ENCODE measurements around the gene ODF4. TPM values are rescaled to one million over a fixed set of nuclear protein-coding genes. Genes with fewer than 3 reads are reported as not detected.

The ODF4 gene
- not detected for polyA plus RNA-seq
- long read RNA-seq, donor 1 = 0 reads
- long read RNA-seq, donor 2 = 0 reads
- long read RNA-seq, donor 3 = 0 reads
- long read RNA-seq, donor 4 = 0 reads
- long read RNA-seq, donor 5 = 0 reads
- long read RNA-seq, donor 6 = 0 reads
- long read RNA-seq, donor 7 = 0 reads
- long read RNA-seq, donor 8 = 0 reads
- long read RNA-seq, donor 9 = 0 reads
- long read RNA-seq, donor 10 = 0 reads

- FAIRE-seq = no peak
- DNase-seq = no peak
- Histone ChIP-seq H3K9me3 (ENCODE audit: control insufficient read depth in 2 of 2, insufficient read depth in 1 of 2, low read depth in 1 of 2, low read length in 1 of 2) (no peaks in the 10 kb centered on the region), H3K27me3 (ENCODE audit: control insufficient read depth in 3 of 3, insufficient read depth in 3 of 3, low read length in 3 of 3) (peaks cover 0 to 2% (median 0%) of the 10 kb centered on the region in 3 donors), H3K4me3 (ENCODE audit: low read depth in 1 of 3, low read length in 3 of 3) (no peak within 1 kb of the TSS), H3K27ac (ENCODE audit: low read depth in 1 of 3, low read length in 2 of 3) (no peak within 1 kb of the TSS), H3K36me3 (ENCODE audit: control insufficient read depth in 3 of 3, insufficient read depth in 2 of 3, low read depth in 1 of 3, low read length in 3 of 3) (no peaks in the 10 kb centered on the region), H3K4me1 (ENCODE audit: control insufficient read depth in 3 of 3, insufficient read depth in 2 of 3, low read depth in 1 of 3, low read length in 2 of 3) (no peaks in the 10 kb centered on the region)
- WGBS, 3 donors = 52 to 73% (median 57%) methylated on average over 2 of the region's 2 CpGs
These were observed at the start of gene ODF4 for GRCh38 chr17:8339540-8339939. Gene ODF4 (plus strand): TSS chr17:8339840. CDS start chr17:8340052, 212 bp downstream.

- no peak overlapping the region for H3K4me3 ChIP-seq (ENCODE audit: low read depth in 1 of 3, low read length in 3 of 3)
- DNase-seq = no peak
- no peaks in the 10 kb centered on the region for H3K9me3 ChIP-seq (ENCODE audit: control insufficient read depth in 2 of 2, insufficient read depth in 1 of 2, low read depth in 1 of 2, low read length in 1 of 2)
- H3K36me3 ChIP-seq (ENCODE audit: control insufficient read depth in 3 of 3, insufficient read depth in 2 of 3, low read depth in 1 of 3, low read length in 3 of 3) = peaks cover 0 to 16% (median 0%) of the 10 kb centered on the region in 3 donors
- FAIRE-seq = no peak
- no peak overlapping the region for H3K27ac ChIP-seq (ENCODE audit: low read depth in 1 of 3, low read length in 2 of 3)
- H3K4me1 ChIP-seq (ENCODE audit: control insufficient read depth in 3 of 3, insufficient read depth in 2 of 3, low read depth in 1 of 3, low read length in 2 of 3) = peaks cover 0 to 14% (median 4%) of the 10 kb centered on the region in 3 donors
- WGBS, 3 donors = 59 to 67% (median 65%) methylated on average over 3 of the region's 3 CpGs
- H3K27me3 ChIP-seq (ENCODE audit: control insufficient read depth in 3 of 3, insufficient read depth in 3 of 3, low read length in 3 of 3) = no peaks in the 10 kb centered on the region
These were observed 49.6 kb upstream of the ODF4 start for GRCh38 chr17:8290043-8290442.

DNA sequence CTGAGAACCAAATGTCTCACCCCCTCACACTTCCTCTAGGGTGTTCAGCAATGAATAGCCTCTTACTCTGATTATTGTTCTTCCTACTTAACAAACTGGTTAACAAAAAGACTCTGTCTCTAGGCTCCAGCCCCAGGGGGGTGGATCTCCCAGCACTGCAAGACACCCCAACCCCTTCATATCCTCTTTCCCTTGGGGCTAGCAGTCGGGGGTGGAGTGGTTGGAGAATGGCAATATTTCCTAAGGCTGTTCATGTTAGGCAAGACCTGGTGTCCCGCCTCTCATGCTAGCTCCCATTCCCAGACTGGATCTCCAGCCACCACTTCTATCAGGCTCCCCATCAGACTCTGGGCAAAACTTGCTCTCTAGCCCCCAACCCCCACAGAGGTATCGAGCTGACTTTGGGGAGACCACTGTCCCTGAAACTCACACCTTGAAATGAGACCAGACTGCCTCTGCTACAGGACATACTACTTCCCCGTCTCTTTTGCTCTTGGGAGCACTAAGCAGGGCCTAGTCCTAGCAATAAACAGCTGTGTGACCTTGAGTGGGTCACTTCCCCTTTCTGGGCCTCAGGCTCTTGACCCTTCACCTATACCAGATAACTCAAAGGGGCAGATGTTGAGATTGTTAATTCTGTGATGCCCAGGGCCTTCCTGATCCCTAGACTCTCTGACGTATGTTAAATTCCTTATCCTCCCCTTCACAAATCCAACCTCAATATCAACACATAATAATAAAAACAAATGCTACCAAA is 46.8 kb upstream of the ODF4 start:
- H3K27me3 ChIP-seq (ENCODE audit: control insufficient read depth in 3 of 3, insufficient read depth in 3 of 3, low read length in 3 of 3) = no peaks in the 10 kb centered on the region

GRCh38 chr17:8294361-8294760 is 45.3 kb upstream of the ODF4 start:
- H3K4me1 ChIP-seq (ENCODE audit: control insufficient read depth in 3 of 3, insufficient read depth in 2 of 3, low read depth in 1 of 3, low read length in 2 of 3) = peaks cover 0 to 6% (median 4%) of the 10 kb centered on the region in 3 donors
- WGBS, 3 donors = 91 to 95% (median 94%) methylated on average over 9 of the region's 9 CpGs
- no peaks in the 10 kb centered on the region for H3K27me3 ChIP-seq (ENCODE audit: control insufficient read depth in 3 of 3, insufficient read depth in 3 of 3, low read length in 3 of 3)
- H3K36me3 ChIP-seq (ENCODE audit: control insufficient read depth in 3 of 3, insufficient read depth in 2 of 3, low read depth in 1 of 3, low read length in 3 of 3) = peaks cover 0 to 13% (median 0%) of the 10 kb centered on the region in 3 donors
- H3K4me3 ChIP-seq (ENCODE audit: low read depth in 1 of 3, low read length in 3 of 3) = no peak overlapping the region
- H3K27ac ChIP-seq (ENCODE audit: low read depth in 1 of 3, low read length in 2 of 3) = no peak overlapping the region
- H3K9me3 ChIP-seq (ENCODE audit: control insufficient read depth in 2 of 2, insufficient read depth in 1 of 2, low read depth in 1 of 2, low read length in 1 of 2) = no peaks in the 10 kb centered on the region
- DNase-seq = no peak
- FAIRE-seq = no peak

More for the DNA sequence above, 46.8 kb upstream of the ODF4 start:
- Histone ChIP-seq H3K4me1 (ENCODE audit: control insufficient read depth in 3 of 3, insufficient read depth in 2 of 3, low read depth in 1 of 3, low read length in 2 of 3) (peaks cover 0 to 13% (median 4%) of the 10 kb centered on the region in 3 donors), H3K9me3 (ENCODE audit: control insufficient read depth in 2 of 2, insufficient read depth in 1 of 2, low read depth in 1 of 2, low read length in 1 of 2) (no peaks in the 10 kb centered on the region), H3K4me3 (ENCODE audit: low read depth in 1 of 3, low read length in 3 of 3) (no peak overlapping the region), H3K27ac (ENCODE audit: low read depth in 1 of 3, low read length in 2 of 3) (no peak overlapping the region), H3K36me3 (ENCODE audit: control insufficient read depth in 3 of 3, insufficient read depth in 2 of 3, low read depth in 1 of 3, low read length in 3 of 3) (peaks cover 0 to 16% (median 0%) of the 10 kb centered on the region in 3 donors)
- DNase-seq (no peak), FAIRE-seq (no peak)
- WGBS, 3 donors = 77 to 93% (median 88%) methylated on average over 5 of the region's 5 CpGs

GRCh38 chr17:8294814-8295316 is 44.8 kb upstream of the ODF4 start:
- no peak for FAIRE-seq
- Histone ChIP-seq H3K27me3 (ENCODE audit: control insufficient read depth in 3 of 3, insufficient read depth in 3 of 3, low read length in 3 of 3) (no peaks in the 10 kb centered on the region), H3K4me3 (ENCODE audit: low read depth in 1 of 3, low read length in 3 of 3) (peak overlapping the region in 2 of 3 donors; percentile 64 to 96), H3K4me1 (ENCODE audit: control insufficient read depth in 3 of 3, insufficient read depth in 2 of 3, low read depth in 1 of 3, low read length in 2 of 3) (peaks cover 0 to 5% (median 4%) of the 10 kb centered on the region in 3 donors), H3K9me3 (ENCODE audit: control insufficient read depth in 2 of 2, insufficient read depth in 1 of 2, low read depth in 1 of 2, low read length in 1 of 2) (no peaks in the 10 kb centered on the region), H3K36me3 (ENCODE audit: control insufficient read depth in 3 of 3, insufficient read depth in 2 of 3, low read depth in 1 of 3, low read length in 3 of 3) (peaks cover 0 to 12% (median 0%) of the 10 kb centered on the region in 3 donors), H3K27ac (ENCODE audit: low read depth in 1 of 3, low read length in 2 of 3) (peak overlapping the region; percentile 92 to 98 (median 98))
- no peak for DNase-seq
- WGBS, 3 donors = 6 to 10% (median 7%) methylated on average over 9 to 15 of the region's 15 CpGs

GRCh38 chr17:8300226-8300625 is 39.4 kb upstream of the ODF4 start:
- no peaks in the 10 kb centered on the region for H3K4me1 ChIP-seq (ENCODE audit: control insufficient read depth in 3 of 3, insufficient read depth in 2 of 3, low read depth in 1 of 3, low read length in 2 of 3)
- no peaks in the 10 kb centered on the region for H3K9me3 ChIP-seq (ENCODE audit: control insufficient read depth in 2 of 2, insufficient read depth in 1 of 2, low read depth in 1 of 2, low read length in 1 of 2)
- DNase-seq = no peak
- no peaks in the 10 kb centered on the region for H3K36me3 ChIP-seq (ENCODE audit: control insufficient read depth in 3 of 3, insufficient read depth in 2 of 3, low read depth in 1 of 3, low read length in 3 of 3)
- no peak overlapping the region for H3K27ac ChIP-seq (ENCODE audit: low read depth in 1 of 3, low read length in 2 of 3)
- H3K4me3 ChIP-seq (ENCODE audit: low read depth in 1 of 3, low read length in 3 of 3) = no peak overlapping the region
- WGBS, 3 donors = 50 to 58% (median 50%) methylated on average over 3 of the region's 3 CpGs
- peaks cover 0 to 3% (median 0%) of the 10 kb centered on the region in 3 donors for H3K27me3 ChIP-seq (ENCODE audit: control insufficient read depth in 3 of 3, insufficient read depth in 3 of 3, low read length in 3 of 3)
- FAIRE-seq = no peak

DNA sequence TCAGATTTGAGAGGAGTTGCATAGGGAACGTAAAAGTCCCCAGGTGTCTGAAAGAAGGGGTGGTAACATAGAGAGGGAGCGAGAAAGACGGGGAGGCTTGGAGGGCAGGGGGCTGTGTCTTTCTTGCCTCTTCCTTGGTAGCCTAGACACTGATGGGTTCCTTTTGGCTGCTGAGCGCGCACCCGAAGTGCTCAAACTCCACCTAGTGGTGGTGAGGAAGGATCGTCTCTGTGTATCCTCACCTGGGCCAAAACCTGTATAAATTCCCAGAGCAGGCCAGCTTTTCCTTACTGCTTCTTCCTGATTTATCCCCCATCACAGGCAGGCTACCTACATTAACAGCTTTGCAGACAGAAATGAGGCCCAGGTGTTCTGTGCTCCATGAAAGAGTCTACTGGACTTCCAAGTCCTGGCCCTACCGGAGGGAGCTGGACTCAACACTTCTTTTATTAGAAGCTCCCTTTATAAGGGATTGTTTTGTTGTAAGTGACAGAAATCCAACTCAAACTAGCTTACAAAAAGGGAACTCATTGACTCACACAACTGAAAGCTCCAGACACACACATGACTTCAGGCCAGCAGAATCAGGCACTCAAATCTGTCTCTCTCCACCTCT is 38.9 kb upstream of the ODF4 start:
- Histone ChIP-seq H3K4me3 (ENCODE audit: low read depth in 1 of 3, low read length in 3 of 3) (no peak overlapping the region), H3K4me1 (ENCODE audit: control insufficient read depth in 3 of 3, insufficient read depth in 2 of 3, low read depth in 1 of 3, low read length in 2 of 3) (no peaks in the 10 kb centered on the region), H3K9me3 (ENCODE audit: control insufficient read depth in 2 of 2, insufficient read depth in 1 of 2, low read depth in 1 of 2, low read length in 1 of 2) (no peaks in the 10 kb centered on the region), H3K36me3 (ENCODE audit: control insufficient read depth in 3 of 3, insufficient read depth in 2 of 3, low read depth in 1 of 3, low read length in 3 of 3) (no peaks in the 10 kb centered on the region), H3K27me3 (ENCODE audit: control insufficient read depth in 3 of 3, insufficient read depth in 3 of 3, low read length in 3 of 3) (peaks cover 0 to 3% (median 0%) of the 10 kb centered on the region in 3 donors), H3K27ac (ENCODE audit: low read depth in 1 of 3, low read length in 2 of 3) (no peak overlapping the region)
- 12 to 14% (median 12%) methylated on average over 7 to 8 of the region's 8 CpGs for WGBS, 3 donors
- DNase-seq (peak; percentile 79 to 80), FAIRE-seq (no peak)

DNA sequence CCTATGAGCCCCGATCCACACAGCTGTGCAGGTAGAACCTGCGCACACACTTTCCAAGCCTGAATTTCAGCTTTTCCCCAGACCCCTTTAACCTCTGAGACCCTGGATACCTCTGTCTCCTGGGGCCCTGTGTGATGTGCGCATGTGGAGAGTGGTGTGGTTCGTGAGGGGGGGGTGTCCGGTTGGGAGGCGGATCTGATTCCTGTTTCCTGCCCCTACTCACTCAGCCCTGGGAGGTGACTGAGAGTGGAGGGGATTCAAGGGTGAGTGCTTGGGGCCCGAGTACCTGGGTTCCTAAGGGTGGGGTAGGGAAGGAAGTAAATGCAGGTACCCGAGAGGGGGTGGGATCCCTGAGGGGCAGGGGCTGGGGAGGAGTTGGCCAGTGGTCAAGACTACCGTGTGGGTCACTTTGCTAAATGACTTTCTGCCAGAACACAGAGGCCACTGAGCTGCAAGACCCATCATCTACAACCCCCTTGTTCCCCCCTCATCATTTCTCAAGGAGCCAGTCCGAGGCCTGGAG is 29.0 kb upstream of the ODF4 start:
- DNase-seq = no peak
- peak overlapping the region in 1 of 3 donors; percentile 84 for H3K27ac ChIP-seq (ENCODE audit: low read depth in 1 of 3, low read length in 2 of 3)

More for the DNA sequence above, 29.0 kb upstream of the ODF4 start:
- H3K36me3 ChIP-seq (ENCODE audit: control insufficient read depth in 3 of 3, insufficient read depth in 2 of 3, low read depth in 1 of 3, low read length in 3 of 3) = no peaks in the 10 kb centered on the region
- FAIRE-seq = no peak
- peaks cover 0 to 11% (median 0%) of the 10 kb centered on the region in 3 donors for H3K4me1 ChIP-seq (ENCODE audit: control insufficient read depth in 3 of 3, insufficient read depth in 2 of 3, low read depth in 1 of 3, low read length in 2 of 3)
- WGBS, 3 donors = 42 to 47% (median 45%) methylated on average over 10 of the region's 10 CpGs
- peaks cover 6 to 60% (median 14%) of the 10 kb centered on the region in 3 donors for H3K27me3 ChIP-seq (ENCODE audit: control insufficient read depth in 3 of 3, insufficient read depth in 3 of 3, low read length in 3 of 3)
- H3K4me3 ChIP-seq (ENCODE audit: low read depth in 1 of 3, low read length in 3 of 3) = peak overlapping the region in 1 of 3 donors; percentile 10
- H3K9me3 ChIP-seq (ENCODE audit: control insufficient read depth in 2 of 2, insufficient read depth in 1 of 2, low read depth in 1 of 2, low read length in 1 of 2) = peaks cover 0 to 2% of the 10 kb centered on the region in 2 donors

Data from small intestine (tissue), 16 donors.